GM12878 (cell line): Measurements from ENCODE around the gene MBNL3. TPM values are rescaled to one million over a fixed set of nuclear protein-coding genes. Genes with fewer than 3 reads are reported as not detected.
A peak's percentile ranks its signal among the peaks of the same experiment; 100 is the strongest.

Experiments used
- ATAC-seq: fragments of 200-7000 bp; cut with Tn5 transposase; 3 replicates; pipeline ENCODE4 v1.9.1; 2020; ENCODE audit warnings: mild to moderate bottlenecking, moderate library complexity
- BruUV-seq: library from RNA; stranded (reverse); fragments of 400-500 nt; replicated peaks from 2 replicates; lab custom pipeline; 2021; lab: Mats Ljungman, UMichigan
- CTCF ChIA-PET: fragments of 300-600 bp; sonication (Branson Sonifier 250); formaldehyde crosslinking; extraction: SDS; loops from one replicate; lab custom pipeline; 2021; ENCODE audit warnings: inconsistent platforms; lab: Yijun Ruan, JAX
- POLR2A ChIA-PET: fragments of 350-600 bp; formaldehyde crosslinking; extraction: SDS; loops from one replicate; lab custom pipeline; 2021; ENCODE audit warnings: inconsistent platforms; lab: Charles Lee
- RAD21 ChIA-PET: fragments of 300-600 bp; sonication (Branson Sonifier 250); formaldehyde crosslinking; loops from one replicate; lab custom pipeline; 2023; ENCODE audit warnings: antibody characterized with exemption; ENCODE audit not compliant: unreplicated experiment; lab: Charles Lee
- SMC1A ChIA-PET: fragments of 300-600 bp; sonication (Branson Sonifier 250); formaldehyde crosslinking; loops from one replicate; lab custom pipeline; 2023; ENCODE audit not compliant: unreplicated experiment, uncharacterized antibody; lab: Charles Lee
- DNase-seq: peaks from one replicate; pipeline ENCODE4 v3.0.0-alpha.2; 2011; ENCODE audit warnings: low read depth, low spot score
- FAIRE-seq: peaks from 3 replicates; lab custom pipeline; 2011; peaks lifted over from hg19 to GRCh38; lab: Jason Lieb, UNC
- H2AFZ ChIP-seq: 2 replicates; pipeline ENCODE4 v1.6.0; 2011; ENCODE audit warnings: low read depth, low read length, control low read depth; ENCODE audit not compliant: control insufficient read depth
- H3K27ac ChIP-seq: 2 replicates; pipeline ENCODE4 v1.5.1; 2011; ENCODE audit warnings: control low read depth; ENCODE audit not compliant: control insufficient read depth, insufficient read depth
- H3K27me3 ChIP-seq, 2 experiments: replicated peaks in 1 of 2; 2 replicates each; pipeline versions ENCODE4 v1.6.0 to v1.6.1; 2011; ENCODE audit warnings: low read length in 1 of 2; ENCODE audit not compliant: control insufficient read depth in 2 of 2, insufficient read depth in 2 of 2
- H3K36me3 ChIP-seq, 2 experiments: 2 replicates each; pipeline ENCODE4 v1.5.1; 2011; ENCODE audit warnings: low read length in 1 of 2; ENCODE audit not compliant: control insufficient read depth in 2 of 2, insufficient read depth in 2 of 2
- H3K4me1 ChIP-seq: 2 replicates; pipeline ENCODE4 v1.6.1; 2011; ENCODE audit warnings: mild to moderate bottlenecking, low read length, moderate library complexity, mixed read lengths; ENCODE audit not compliant: control insufficient read depth, insufficient read depth
- H3K4me2 ChIP-seq: 2 replicates; pipeline ENCODE4 v1.6.0; 2011; ENCODE audit warnings: control low read depth; ENCODE audit not compliant: control insufficient read depth, insufficient read depth
- H3K4me3 ChIP-seq: fragments of 200-600 bp; sonication (generic); 2 replicates; pipeline ENCODE4 v1.5.1; 2016
- H3K79me2 ChIP-seq: 2 replicates; pipeline ENCODE4 v1.6.0; 2011; ENCODE audit warnings: low read length; ENCODE audit not compliant: control insufficient read depth, insufficient read depth
- H3K9ac ChIP-seq: 2 replicates; pipeline ENCODE4 v1.8.0; 2011; ENCODE audit warnings: low read length, control low read depth, mixed read lengths; ENCODE audit not compliant: control insufficient read depth, insufficient read depth
- H3K9me3 ChIP-seq: replicated peaks from 3 replicates; pipeline ENCODE4 v1.5.1; 2011; ENCODE audit warnings: mild to moderate bottlenecking, low read length; ENCODE audit not compliant: control insufficient read depth, insufficient read depth
- H4K20me1 ChIP-seq: 2 replicates; pipeline ENCODE4 v1.6.0; 2011; ENCODE audit not compliant: control insufficient read depth, insufficient read depth
- ATF3 ChIP-seq: IDR thresholded peaks from 2 replicates; pipeline ENCODE4 v1.6.1; 2011; ENCODE audit warnings: low read depth, mild to moderate bottlenecking, low read length, moderate library complexity, borderline replicate concordance; ENCODE audit errors: extremely low read depth
- ATF7 ChIP-seq: fragments of 450-650 bp; IDR thresholded peaks from 2 replicates; pipeline ENCODE4 v1.6.1; 2016; ENCODE audit warnings: low read depth, mild to moderate bottlenecking
- BHLHE40 ChIP-seq, 2 experiments: fragments of 450-650 bp in 1 of 2; IDR thresholded peaks; 2 replicates each; pipeline ENCODE4 v1.6.1; 2011 to 2017; ENCODE audit warnings: low read depth in 2 of 2, borderline replicate concordance in 1 of 2, improper control_type of control experiment in 1 of 2, low read length in 1 of 2, mild to moderate bottlenecking in 1 of 2
- CREB1 ChIP-seq: IDR thresholded peaks from 2 replicates; pipeline ENCODE4 v1.6.1; 2012; ENCODE audit warnings: low read depth, mild to moderate bottlenecking, inconsistent platforms
- FOXM1 ChIP-seq: IDR thresholded peaks from 2 replicates; pipeline ENCODE4 v1.6.1; 2012; ENCODE audit warnings: low read depth, mild to moderate bottlenecking, inconsistent platforms, low read length, moderate library complexity
- NFYB ChIP-seq: IDR thresholded peaks from 2 replicates; pipeline ENCODE4 v1.6.1; 2011; ENCODE audit warnings: low read depth, mild to moderate bottlenecking, low read length, improper control_type of control experiment, moderate library complexity; ENCODE audit not compliant: insufficient read depth
- RBBP5 ChIP-seq: fragments of 200-600 bp; sonication (generic); conservative IDR thresholded peaks from 2 replicates; pipeline ENCODE4 v1.6.1; 2016
- SMARCA5 ChIP-seq: fragments of 450-650 bp; IDR thresholded peaks from 2 replicates; pipeline ENCODE4 v1.6.1; 2017; ENCODE audit warnings: mild to moderate bottlenecking
- SP1 ChIP-seq: IDR thresholded peaks from one replicate; pipeline ENCODE4 v1.6.1; 2011; ENCODE audit warnings: low read depth, low read length
- SREBF1 ChIP-seq: IDR thresholded peaks from 2 replicates; pipeline ENCODE4 v1.6.1; 2012; ENCODE audit warnings: mild to moderate bottlenecking, low read length
- TCF3 ChIP-seq: IDR thresholded peaks from 2 replicates; pipeline ENCODE4 v1.6.1; 2012; ENCODE audit warnings: low read depth, mild to moderate bottlenecking, low read length, borderline replicate concordance; ENCODE audit not compliant: insufficient read depth
- TCF7 ChIP-seq: IDR thresholded peaks from 2 replicates; pipeline ENCODE4 v1.6.1; 2014; ENCODE audit warnings: antibody characterized with exemption, borderline replicate concordance
- YBX1 ChIP-seq: fragments of 450-650 bp; IDR thresholded peaks from 2 replicates; pipeline ENCODE4 v1.6.1; 2016; ENCODE audit warnings: antibody characterized with exemption
- ZNF24 ChIP-seq: fragments of 450-650 bp; IDR thresholded peaks from 2 replicates; pipeline ENCODE4 v1.6.1; 2017; ENCODE audit warnings: antibody characterized with exemption, mild to moderate bottlenecking
- ZNF274 ChIP-seq: IDR thresholded peaks from one replicate; pipeline ENCODE4 v1.8.0; 2011; ENCODE audit not compliant: insufficient read length, insufficient read depth
- WGBS: methylation state at CpG from one replicate; pipeline ENCODE4 v1.1.6; 2016; ENCODE audit warnings: low lambda C conversion rate; ENCODE audit not compliant: insufficient replicate concordance, insufficient coverage; ENCODE audit errors: missing lambda C conversion rate; 5-methylcytosine and 5-hydroxymethylcytosine counted together
- in situ Hi-C: fragments of 300-500 bp; cut with MboI; formaldehyde crosslinking; loops from 9 replicates; pipeline ENCODE4 v1.14.3; 2018; ENCODE audit warnings: mixed read lengths
- intact Hi-C: fragments of 100-400 bp; cut with micrococcal nuclease; formaldehyde crosslinking; loops from one replicate; pipeline ENCODE4 v1.14.2; 2022; ENCODE audit not compliant: unreplicated experiment
- polyA plus RNA-seq, 11 experiments: library from polyadenylated mRNA; depleted of rRNA in 4 of 11; unstranded in 6 of 11; stranded (reverse) in 5 of 11; fragments of >200 nt; fragmentation: Nextera tagmentation in 4 of 11; fragmentation: Illumina TruSeq in 1 of 11; extraction: Ambion mirVana in 4 of 11; extraction: Trizol in 1 of 11; gene quantifications; 1 replicate in 1 of 11; 2 replicates in 10 of 11; pipeline versions ENCODE4 v1.2.1 to v1.2.3, GENCODE V29; 2011 to 2016; ENCODE audit warnings: inconsistent platforms in 2 of 11, missing spikeins in 2 of 11, low read depth in 1 of 11
- total RNA-seq, 4 experiments: library from RNA; depleted of rRNA in 3 of 4; stranded (reverse); fragments of >200 nt in 3 of 4; fragmentation: Illumina TruSeq in 1 of 4; extraction: Trizol in 1 of 4; gene quantifications; 2 replicates each; pipeline versions ENCODE4 v1.2.1 to v1.2.3, GENCODE V29; 2013 to 2021
- TF ChIP-seq, protein P1 (sequence below): IDR thresholded peaks from 2 replicates; pipeline ENCODE4 v1.6.1; 2012; ENCODE audit warnings: low read length, inconsistent platforms
- TF ChIP-seq, protein P2 (sequence below): IDR thresholded peaks from 2 replicates; pipeline ENCODE4 v1.6.1; 2012; ENCODE audit warnings: mild to moderate bottlenecking, low read depth, low read length

MBNL3 gene
- total and polyA plus RNA-seq, 10 of the 15 experiments (the other 5 are each of a cell fraction or from before 2014, with no cell fraction given), result 3.4 to 33.1 (median 12.6) TPM

- CTCF ChIA-PET, result no interaction called here
- SMC1A ChIA-PET, result interaction anchor here (0.9 to 1.6 kb wide), 5 partner anchors 8 to 117 kb away, joined by 3 to 5 read pairs (median 4); no protein-coding TSS in a partner anchor
- H3K9me3 ChIP-seq, result no peaks in the 10 kb centered on the region
- no peak overlapping the region for H3K4me3 ChIP-seq
- WGBS, result 46% methylated on average over 5 of the region's 5 CpGs
- H3K4me1 ChIP-seq, result no peaks in the 10 kb centered on the region
- H3K9ac ChIP-seq, result no peak overlapping the region
- POLR2A ChIA-PET, result interaction anchor here (1.1 kb wide), 1 partner anchor 77 kb away, joined by 3 read pairs; no protein-coding TSS in a partner anchor
- no peaks in the 10 kb centered on the region for H3K27me3 ChIP-seq
- in situ Hi-C loops (no loop called here), intact Hi-C loops (no loop called here)
- no peak overlapping the region for H2AFZ ChIP-seq
- no peak; the same call in 1 of the 3 replicates for ATAC-seq
- RAD21 ChIA-PET, result no interaction called here
- H3K4me2 ChIP-seq, result no peak overlapping the region
- no peaks in the 10 kb centered on the region for H3K36me3 ChIP-seq
- no peak for FAIRE-seq
- no TSS peak for BruUV-seq
- peak overlapping the region; percentile 46 for H3K27ac ChIP-seq
- no peaks in the 10 kb centered on the region for H4K20me1 ChIP-seq
- H3K79me2 ChIP-seq, result no peaks in the 10 kb centered on the region
- no peak for DNase-seq
- TF ChIP-seq, protein P1, sequence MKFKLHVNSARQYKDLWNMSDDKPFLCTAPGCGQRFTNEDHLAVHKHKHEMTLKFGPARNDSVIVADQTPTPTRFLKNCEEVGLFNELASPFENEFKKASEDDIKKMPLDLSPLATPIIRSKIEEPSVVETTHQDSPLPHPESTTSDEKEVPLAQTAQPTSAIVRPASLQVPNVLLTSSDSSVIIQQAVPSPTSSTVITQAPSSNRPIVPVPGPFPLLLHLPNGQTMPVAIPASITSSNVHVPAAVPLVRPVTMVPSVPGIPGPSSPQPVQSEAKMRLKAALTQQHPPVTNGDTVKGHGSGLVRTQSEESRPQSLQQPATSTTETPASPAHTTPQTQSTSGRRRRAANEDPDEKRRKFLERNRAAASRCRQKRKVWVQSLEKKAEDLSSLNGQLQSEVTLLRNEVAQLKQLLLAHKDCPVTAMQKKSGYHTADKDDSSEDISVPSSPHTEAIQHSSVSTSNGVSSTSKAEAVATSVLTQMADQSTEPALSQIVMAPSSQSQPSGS, result peak; percentile 69
- no peak for TF ChIP-seq NFYB
- TF ChIP-seq SMARCA5, result no peak
- no peak for TF ChIP-seq TCF3
- TF ChIP-seq TCF7, result no peak
- TF ChIP-seq CREB1, result no peak
- no peak for TF ChIP-seq BHLHE40 (IDR thresholded peaks at IDR 0.05; ENCODE audit: borderline replicate concordance in 1 of 2, low read depth in 2 of 2, low read length in 1 of 2)
- TF ChIP-seq YBX1, result no peak
- no peak for TF ChIP-seq SP1
- no peak for TF ChIP-seq SREBF1
- TF ChIP-seq FOXM1, result peak; percentile 26; the same call in 1 of the 2 replicates
- no peak for TF ChIP-seq ZNF274
- no peak for TF ChIP-seq RBBP5
- TF ChIP-seq, protein P2, sequence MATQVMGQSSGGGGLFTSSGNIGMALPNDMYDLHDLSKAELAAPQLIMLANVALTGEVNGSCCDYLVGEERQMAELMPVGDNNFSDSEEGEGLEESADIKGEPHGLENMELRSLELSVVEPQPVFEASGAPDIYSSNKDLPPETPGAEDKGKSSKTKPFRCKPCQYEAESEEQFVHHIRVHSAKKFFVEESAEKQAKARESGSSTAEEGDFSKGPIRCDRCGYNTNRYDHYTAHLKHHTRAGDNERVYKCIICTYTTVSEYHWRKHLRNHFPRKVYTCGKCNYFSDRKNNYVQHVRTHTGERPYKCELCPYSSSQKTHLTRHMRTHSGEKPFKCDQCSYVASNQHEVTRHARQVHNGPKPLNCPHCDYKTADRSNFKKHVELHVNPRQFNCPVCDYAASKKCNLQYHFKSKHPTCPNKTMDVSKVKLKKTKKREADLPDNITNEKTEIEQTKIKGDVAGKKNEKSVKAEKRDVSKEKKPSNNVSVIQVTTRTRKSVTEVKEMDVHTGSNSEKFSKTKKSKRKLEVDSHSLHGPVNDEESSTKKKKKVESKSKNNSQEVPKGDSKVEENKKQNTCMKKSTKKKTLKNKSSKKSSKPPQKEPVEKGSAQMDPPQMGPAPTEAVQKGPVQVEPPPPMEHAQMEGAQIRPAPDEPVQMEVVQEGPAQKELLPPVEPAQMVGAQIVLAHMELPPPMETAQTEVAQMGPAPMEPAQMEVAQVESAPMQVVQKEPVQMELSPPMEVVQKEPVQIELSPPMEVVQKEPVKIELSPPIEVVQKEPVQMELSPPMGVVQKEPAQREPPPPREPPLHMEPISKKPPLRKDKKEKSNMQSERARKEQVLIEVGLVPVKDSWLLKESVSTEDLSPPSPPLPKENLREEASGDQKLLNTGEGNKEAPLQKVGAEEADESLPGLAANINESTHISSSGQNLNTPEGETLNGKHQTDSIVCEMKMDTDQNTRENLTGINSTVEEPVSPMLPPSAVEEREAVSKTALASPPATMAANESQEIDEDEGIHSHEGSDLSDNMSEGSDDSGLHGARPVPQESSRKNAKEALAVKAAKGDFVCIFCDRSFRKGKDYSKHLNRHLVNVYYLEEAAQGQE, result no peak
- no peak for TF ChIP-seq ATF7
- TF ChIP-seq ZNF24, result no peak
- no peak for TF ChIP-seq ATF3
These were observed 78.9 kb downstream of the MBNL3 start for GRCh38 chrX:132409780-132410556.
